HFF-Myc (cell line): ENCODE results near the gene CWC15.

ENCODE experiments used
- DNase-seq: peaks from one replicate; pipeline ENCODE4 v3.0.0-alpha.2; 2011; ENCODE audit warnings: low read depth; ENCODE audit errors: extremely low read depth
- H3K4me3 ChIP-seq: replicated peaks from 2 replicates; pipeline ENCODE4 v1.5.1; 2011; ENCODE audit warnings: low read depth, mild to moderate bottlenecking, control low read depth, low read length
- TF ChIP-seq, protein P1 (sequence below): IDR thresholded peaks from 2 replicates; pipeline ENCODE4 v1.5.1; 2012; ENCODE audit warnings: mild to moderate bottlenecking, low read depth, low read length, control low read depth; ENCODE audit errors: missing control alignments

The CWC15 gene

DNA sequence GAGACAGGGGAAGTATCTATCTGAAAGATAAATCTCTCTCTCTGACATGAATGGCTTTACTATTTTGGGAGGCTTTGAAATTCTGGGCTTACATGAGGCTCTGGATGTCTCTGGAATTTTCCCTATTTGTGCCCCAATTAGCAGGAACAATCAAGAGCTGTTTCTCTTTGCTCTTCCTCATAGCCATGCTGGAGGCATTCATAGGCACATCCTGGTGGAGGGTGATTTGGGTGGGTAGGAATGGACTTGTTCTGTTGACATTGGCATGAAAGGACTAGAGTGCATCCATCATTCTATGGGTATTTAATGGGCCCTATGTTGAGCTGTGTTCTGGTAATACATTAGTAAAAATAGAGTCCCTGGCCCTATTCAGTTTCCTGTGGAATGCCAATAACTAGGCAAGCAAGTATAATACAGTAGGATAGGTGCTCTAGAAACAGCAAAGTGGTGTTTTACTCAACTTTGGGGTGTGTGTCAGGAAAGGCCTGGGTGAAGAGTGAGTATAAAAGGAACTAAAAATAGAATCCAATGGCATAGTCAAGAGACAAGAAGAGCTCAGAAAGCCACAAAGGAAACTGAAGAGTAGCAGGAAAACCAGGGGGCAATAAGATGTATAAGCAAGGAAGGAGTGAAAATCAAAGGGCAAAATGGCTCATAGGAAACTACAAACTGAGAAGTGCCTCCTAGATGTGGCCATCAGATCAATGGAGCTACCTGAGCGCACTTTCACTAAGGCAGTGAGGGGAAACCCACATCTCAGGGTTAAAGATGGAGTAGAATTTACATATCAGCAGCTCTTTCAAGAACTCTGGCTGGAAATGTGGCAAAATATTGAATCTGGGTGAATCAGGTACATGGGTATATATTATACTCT, 45.0 kb downstream of the CWC15 start:
- no peak overlapping the region for H3K4me3 ChIP-seq
- TF ChIP-seq, protein P1, sequence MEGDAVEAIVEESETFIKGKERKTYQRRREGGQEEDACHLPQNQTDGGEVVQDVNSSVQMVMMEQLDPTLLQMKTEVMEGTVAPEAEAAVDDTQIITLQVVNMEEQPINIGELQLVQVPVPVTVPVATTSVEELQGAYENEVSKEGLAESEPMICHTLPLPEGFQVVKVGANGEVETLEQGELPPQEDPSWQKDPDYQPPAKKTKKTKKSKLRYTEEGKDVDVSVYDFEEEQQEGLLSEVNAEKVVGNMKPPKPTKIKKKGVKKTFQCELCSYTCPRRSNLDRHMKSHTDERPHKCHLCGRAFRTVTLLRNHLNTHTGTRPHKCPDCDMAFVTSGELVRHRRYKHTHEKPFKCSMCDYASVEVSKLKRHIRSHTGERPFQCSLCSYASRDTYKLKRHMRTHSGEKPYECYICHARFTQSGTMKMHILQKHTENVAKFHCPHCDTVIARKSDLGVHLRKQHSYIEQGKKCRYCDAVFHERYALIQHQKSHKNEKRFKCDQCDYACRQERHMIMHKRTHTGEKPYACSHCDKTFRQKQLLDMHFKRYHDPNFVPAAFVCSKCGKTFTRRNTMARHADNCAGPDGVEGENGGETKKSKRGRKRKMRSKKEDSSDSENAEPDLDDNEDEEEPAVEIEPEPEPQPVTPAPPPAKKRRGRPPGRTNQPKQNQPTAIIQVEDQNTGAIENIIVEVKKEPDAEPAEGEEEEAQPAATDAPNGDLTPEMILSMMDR: no peak
- DNase-seq: no peak

- peak; percentile 92 for DNase-seq
- TF ChIP-seq, protein P1: no peak
- no peak overlapping the region for H3K4me3 ChIP-seq
These were observed 46.6 kb downstream of the CWC15 start for GRCh38 chr11:94926698-94927237.

DNA sequence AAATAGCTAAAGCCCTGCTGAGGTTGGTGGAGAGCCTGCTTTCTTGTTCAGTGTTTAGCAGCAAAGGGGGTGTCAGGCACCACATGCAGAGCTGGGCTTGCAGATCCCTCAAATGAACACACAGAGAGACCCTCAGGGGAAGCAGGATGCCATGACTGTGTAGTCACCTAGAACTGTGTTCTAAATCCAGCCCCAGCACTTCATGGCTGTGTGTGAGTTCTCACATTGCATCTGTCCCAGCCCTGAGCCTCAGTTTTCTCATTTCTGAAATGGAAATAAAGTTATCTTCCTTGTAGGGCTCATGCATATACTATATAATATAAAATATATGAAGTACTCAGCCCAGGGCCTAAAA, 47.1 kb downstream of the CWC15 start:
- H3K4me3 ChIP-seq: no peak overlapping the region
- DNase-seq: no peak
- TF ChIP-seq, protein P1: no peak

DNA sequence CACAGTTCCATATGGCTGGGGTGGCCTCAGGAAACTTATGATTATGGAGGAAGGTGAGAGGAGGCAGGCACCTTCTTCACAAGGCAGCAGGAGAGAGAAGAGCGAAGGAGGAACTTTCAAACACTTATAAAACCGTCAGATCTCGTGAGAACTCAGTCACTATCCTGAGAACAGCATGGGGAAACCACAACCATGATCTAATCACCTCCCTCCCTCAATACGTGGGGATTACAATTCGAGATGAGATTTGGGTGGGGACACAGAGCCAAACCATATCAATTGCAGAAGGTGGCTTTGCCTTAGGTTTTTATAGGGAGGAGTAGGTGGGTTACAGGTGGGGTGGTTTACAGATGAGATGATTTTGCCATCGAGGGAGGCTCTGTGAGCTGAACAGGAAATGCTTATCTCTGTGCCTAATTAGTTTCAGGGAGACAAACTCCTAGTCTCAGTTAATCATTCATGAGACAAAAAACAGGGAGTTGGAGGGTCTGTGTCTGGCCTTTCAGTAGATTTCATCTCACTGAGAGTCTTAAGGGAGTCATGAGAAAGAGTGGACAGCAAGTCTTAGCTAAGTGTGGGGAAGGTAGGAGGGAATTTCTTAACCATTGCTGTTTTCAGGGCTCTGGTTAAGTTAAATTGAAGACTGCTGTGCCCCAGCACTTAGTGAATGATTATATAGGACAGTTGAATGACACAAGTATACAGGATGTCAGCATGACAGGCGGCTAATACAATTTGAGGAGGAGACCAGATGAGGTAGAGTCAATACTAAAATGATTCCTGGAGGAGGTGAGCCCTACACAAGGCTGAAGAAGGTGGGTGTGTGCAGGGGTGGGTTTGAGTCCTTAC, 47.7 kb downstream of the CWC15 start:
- TF ChIP-seq, protein P1: no peak
- DNase-seq: no peak
- no peak overlapping the region for H3K4me3 ChIP-seq

- DNase-seq: no peak
- TF ChIP-seq, protein P1: no peak
- H3K4me3 ChIP-seq: no peak overlapping the region
These were observed 48.7 kb downstream of the CWC15 start for GRCh38 chr11:94924612-94925011.

DNA sequence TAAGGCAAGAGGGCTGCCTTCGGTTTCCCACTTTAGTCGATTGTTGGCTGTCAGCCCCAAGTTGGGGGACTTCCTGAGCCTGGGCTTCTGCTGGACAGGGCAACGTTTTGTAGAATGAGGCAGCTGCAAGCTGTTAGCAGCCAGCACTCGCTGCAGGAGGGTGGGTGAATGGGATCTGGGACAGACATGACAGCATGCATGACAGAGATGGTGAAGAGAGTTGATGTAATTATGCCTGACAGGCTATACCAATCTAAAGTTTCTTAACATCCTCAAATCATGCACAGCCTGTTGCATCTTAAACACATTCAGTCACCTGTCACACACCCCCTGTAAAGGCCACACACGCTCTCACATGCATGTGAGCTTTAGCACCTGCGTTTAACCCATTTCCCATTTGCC, 49.2 kb downstream of the CWC15 start:
- DNase-seq: no peak
- TF ChIP-seq, protein P1: no peak
- H3K4me3 ChIP-seq: no peak overlapping the region
